HT-29 (cell line): ENCODE measurements around the gene MMP15. TPM values are rescaled to one million over a fixed set of nuclear protein-coding genes. Genes with fewer than 3 reads are reported as not detected.
A peak's percentile ranks its signal among the peaks of the same experiment; 100 is the strongest.
"Not testable (repeated sequence)": the region's sequence is repeated elsewhere in the genome, so short reads cannot be mapped to it uniquely, and the experiment has no call there.

Experiments used
- DNase-seq: peaks from one replicate; pipeline ENCODE4 v3.0.0-alpha.2; 2015; ENCODE audit warnings: low spot score
- total RNA-seq: library from RNA; depleted of rRNA; stranded (reverse); fragments of >200 nt; shearing (Covaris generic); gene quantifications from 2 replicates; pipeline ENCODE4 v1.2.3, GENCODE V29; 2014; rRNA removed

MMP15 gene
- total RNA-seq = 75.9 and 94.1 TPM in 2 replicates

- DNase-seq = peak; percentile 95
Observed at GRCh38 chr16:58025351-58026138, at the start of gene MMP15. MMP15 (plus strand) TSS chr16:58025754; CDS start chr16:58026351, 597 bp downstream.

DNA sequence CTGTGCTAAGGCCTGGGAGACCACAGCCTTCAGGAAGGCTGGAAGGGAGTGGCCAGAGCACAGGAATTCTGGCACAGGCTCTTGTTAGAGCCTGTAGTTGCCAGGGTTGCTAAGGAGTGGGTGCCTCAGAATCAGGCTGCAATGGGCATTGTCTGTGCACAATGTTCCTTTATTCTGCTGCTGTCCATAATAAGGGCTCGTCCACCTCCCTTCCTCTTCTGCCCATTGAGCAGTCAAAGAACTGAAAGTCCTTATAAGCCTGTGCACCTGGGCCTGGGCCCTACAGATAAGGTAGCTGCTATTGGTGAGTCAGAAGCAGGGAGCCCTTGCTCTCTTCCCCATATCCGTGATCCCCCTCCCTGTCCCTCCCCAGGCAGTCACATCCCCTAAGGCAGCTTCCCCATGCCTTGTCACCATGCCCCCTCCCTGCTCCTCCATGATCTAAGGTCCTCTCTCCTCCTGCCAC, 49.2 kb upstream of the MMP15 start:
- DNase-seq = no peak

GRCh38 chr16:57977418-57978069, 48.0 kb upstream of the MMP15 start:
- DNase-seq = no peak

GRCh38 chr16:57978070-57978465, 47.5 kb upstream of the MMP15 start:
- DNase-seq = not testable (repeated sequence)

DNA sequence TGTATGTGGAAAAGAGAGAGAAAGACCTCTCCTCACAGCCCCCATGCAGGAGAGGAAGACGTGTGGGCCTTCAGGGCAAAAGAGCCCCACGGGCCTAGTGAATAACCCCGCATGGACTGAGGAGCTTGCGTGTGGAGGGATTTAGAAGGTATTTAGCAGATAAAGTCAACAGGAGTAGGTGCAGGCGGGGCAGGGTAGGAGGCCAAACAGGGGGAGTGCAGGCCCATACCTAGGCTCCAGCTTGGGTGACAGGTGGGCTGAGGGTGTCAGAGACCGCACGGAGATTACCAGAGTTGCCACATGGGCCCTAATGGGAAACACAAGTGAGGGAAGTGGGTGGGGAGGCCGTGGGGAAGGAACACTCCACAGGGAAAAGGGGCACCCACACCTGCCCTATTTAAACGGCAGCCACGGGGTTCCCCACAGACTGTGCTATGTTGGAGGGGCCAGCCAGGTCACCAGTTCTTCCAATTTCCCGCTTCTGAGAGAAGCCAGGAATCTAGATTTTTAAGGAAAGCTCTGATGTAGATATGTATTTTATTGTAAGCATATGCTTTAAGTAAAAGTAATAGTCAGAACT, 46.5 kb upstream of the MMP15 start:
- DNase-seq = no peak

DNA sequence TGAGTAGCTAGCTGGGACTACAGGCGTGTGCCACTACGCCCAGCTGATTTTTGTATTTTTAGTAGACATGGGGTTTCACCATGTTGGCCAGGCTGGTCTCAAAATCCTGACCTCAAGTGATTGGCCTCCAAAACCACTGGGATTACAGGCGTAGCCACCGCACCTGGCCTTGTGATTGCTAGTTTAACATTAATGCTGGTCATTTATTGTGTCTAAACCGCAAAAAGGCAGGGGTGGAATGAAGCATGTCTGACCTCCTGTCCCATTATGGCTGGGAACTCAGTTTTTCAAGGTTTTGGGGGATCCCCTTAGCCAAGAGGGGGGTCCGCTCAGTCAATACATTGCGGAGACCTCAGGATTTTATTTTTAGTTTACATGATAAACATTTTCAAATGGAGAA, 43.9 kb upstream of the MMP15 start:
- DNase-seq = no peak

DNA sequence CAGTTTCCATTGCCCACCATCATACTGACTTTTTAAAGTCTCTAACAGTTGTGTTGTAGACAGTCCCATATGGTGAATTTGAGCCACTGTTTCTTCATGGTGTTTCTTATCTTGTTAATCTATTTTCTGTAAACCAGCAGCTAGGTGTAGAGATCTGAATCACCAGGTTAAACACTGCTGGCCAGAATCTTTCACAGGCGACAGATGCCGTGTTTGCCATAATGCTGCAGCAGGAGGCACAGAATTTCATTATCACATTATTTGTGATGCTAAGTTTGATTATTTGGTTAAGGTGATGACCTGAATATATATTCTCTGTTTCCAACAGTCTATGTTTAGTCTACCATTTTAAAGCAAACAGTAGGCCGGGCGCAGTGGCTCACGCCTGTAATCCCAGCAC, 43.2 kb upstream of the MMP15 start:
- no peak for DNase-seq

DNA sequence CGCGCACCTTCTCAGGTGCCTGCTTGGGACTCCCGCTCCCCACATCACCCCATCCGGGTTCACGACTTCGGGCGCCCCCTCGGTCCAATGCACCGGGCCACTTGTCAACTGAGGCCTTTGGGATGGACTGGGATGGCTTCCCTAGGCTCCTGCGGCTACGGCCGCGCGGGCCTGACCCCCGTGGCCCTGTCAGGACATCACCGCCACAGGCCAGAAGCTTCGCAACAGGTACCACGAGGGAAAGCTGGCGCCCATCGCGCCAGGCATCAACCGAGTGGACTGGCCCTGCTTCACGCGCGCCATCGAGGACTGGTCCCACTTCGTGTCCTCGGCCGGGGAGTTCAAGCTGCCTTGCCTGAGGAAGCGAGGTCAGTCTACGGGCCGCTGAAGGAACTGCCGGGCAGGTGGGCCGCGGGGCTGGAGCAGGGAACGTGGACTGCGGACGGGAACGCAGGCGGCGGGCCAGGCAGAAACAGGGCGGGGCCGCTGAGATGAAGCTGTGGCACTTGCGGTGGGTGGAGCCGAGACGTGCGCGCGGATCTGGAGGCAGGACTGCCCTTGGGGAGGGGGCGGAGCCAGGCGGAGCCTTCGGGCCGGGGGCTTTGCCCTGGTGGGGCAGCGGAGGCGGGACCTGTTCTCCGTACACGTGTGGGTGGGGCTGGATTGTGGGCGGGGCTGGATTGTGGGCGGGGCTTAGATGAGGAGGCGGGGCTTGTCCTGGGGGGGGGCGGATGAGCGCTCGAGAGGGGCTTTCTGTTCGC, 40.9 kb upstream of the MMP15 start:
- DNase-seq = no peak

DNA sequence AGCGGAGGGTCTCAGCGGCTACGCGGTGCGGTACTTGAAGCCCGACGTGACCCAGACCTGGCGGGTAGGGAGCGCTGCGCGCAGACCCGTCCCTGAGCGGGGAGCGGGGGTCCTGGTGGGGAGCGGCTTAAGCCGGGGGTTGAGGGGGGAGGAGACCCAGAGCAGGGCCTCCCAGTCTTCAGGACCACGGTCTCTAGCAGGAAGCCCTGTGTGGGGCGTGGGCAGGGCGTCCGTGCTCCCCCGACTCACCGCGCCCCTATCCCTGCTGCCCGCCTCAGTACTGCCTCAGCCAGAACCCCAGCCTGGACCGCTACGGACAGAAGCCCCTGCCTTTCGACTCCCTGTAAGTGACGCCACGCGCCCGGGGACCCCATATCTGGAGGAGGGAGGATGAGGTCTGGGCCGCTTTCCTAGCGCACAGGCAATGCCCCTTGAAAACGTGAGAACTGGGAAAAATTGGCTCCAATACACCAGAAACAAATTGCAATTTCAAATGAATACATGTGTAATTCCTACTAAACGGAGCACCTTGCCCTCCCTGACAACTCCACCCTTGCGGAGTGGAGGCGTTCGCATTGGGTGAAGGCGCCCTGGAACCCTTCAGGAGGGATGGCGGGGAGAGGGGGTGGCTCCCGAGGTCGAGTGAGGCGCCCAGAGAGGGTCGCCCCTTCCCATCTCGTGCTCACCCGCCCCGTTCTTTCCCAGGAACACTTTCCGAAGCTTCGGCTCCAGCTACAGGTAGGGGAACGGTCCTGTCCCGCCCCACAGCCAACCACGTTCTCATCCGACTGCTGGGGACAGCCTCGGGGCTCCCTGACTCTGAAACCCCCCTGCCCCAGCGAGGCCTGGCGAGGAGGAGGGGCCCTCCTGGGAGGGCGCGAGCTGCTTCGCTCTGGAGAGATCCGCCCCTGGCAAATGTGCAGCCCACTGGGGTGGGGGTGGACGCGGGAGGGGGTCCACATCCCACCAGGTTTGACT, 40.1 kb upstream of the MMP15 start:
- no peak for DNase-seq

DNA sequence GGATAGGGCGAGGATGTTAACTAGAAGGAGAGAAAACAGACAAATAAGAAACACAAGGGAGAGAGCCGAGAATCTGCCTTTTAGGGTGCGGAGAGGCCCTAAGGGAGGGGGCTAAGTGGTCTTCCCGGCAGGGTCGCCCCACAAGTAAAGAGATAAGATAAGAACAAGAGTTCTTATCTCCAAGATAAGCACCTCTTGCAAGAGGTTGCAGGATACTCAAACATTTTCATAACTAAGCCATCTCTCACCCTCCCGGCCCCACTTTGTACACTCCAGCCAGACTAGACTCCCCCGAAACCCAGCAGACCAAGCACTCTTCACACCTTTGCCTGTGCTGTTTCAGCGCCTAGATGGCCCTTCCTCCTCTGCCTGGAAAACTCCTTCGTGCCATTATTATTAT, 39.4 kb upstream of the MMP15 start:
- no peak for DNase-seq

DNA sequence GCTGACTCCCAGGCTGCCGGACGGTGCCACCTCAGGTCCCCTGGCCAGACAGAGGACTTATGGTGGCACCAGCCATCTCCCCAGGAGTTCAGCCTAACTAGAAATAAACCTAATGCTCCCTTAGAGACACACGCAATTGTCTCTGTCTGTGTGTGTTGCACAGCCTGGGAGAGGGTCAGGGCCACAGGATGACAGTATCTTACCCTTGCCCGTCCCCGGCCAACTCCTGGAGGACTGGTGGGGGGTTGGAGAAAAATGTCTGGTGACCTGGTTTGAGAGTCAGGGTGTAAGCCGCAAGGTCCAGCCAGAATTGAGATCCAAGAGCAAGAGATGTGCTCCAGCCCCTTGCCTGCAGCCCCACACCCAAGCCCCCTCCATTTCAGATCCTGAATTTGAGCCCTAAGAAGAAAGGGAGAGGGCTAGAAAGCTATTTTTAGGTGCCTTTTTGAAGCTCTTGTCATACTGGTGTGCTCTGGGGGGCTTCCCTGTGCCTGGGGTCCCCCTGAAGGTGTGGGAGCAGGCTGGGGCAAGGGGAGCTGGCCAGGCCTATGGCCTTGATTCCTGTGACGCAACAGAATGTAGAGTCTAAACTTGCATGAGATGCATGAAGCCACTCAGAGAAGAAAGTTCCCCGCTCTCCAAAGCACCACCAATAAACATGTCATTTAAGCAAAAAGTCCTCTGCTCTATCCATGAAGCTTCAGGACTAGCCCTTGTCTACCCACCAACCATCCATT, 37.9 kb upstream of the MMP15 start:
- DNase-seq = no peak

DNA sequence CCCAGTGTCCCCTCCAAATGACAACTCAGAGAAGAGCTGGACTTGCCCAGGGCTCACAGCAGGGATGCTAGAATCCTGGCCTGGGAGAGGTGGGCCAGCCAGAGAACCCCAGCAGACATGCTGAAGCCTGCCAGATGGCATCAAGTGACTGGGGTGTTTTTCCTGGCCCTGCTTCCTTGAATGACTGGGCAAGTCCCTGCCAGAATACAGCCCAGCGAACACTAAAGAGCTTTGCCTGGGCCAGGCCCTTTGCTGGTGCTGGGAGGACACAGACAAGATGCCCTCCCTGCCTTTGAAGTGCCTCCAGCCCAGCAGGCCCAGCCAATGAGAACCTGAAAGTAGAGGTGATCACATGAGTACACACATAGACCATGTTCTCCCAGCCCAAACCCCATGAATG, 36.6 kb upstream of the MMP15 start:
- no peak for DNase-seq

- DNase-seq = no peak
Observed at GRCh38 chr16:57991551-57992059, 33.9 kb upstream of the MMP15 start.

GRCh38 chr16:57992084-57992483, 33.5 kb upstream of the MMP15 start:
- no peak for DNase-seq

GRCh38 chr16:57993438-57993837, 32.1 kb upstream of the MMP15 start:
- DNase-seq = no peak

DNA sequence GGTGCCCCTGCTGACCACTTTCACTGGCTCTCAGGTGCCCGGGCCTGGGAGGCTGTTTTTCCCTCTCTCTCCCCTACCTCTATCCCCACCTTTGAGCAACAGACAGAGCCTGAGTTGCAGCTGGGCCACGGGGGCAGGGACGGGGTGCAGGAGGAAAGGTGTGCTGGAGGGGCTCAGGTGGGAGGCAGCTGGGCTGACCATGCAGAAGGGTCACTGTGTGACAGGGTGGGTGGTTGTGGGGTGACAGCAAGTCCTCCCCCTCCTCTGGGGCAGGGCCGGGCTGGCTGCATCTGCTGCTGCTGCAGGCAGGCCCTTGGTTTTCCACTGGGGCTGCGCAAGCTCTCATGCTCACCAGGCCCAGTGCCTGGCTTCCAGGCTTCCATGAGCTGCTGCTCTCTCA, 31.7 kb upstream of the MMP15 start:
- no peak for DNase-seq

- no peak for DNase-seq
Observed at GRCh38 chr16:57994361-57994760, 31.2 kb upstream of the MMP15 start.

DNA sequence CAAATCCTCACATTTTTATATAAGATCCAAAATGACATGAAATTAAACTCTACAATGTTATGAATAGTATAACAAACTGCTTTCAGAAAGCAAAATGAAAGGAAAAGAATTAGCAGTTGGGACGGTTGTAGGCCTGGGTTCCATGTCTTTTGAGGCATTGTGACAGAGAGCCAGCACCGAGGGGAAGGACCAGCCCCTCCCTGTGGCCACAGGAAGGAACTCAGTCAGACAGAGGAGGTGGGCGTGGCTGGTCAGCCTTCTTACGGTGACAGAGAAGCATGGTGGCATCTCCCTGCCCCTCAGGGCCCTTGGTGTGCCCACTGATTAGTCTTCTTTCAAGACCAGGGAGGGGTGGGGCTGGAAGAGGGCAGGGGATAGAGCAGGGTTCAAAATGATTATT, 30.8 kb upstream of the MMP15 start:
- peak; percentile 48 for DNase-seq

DNA sequence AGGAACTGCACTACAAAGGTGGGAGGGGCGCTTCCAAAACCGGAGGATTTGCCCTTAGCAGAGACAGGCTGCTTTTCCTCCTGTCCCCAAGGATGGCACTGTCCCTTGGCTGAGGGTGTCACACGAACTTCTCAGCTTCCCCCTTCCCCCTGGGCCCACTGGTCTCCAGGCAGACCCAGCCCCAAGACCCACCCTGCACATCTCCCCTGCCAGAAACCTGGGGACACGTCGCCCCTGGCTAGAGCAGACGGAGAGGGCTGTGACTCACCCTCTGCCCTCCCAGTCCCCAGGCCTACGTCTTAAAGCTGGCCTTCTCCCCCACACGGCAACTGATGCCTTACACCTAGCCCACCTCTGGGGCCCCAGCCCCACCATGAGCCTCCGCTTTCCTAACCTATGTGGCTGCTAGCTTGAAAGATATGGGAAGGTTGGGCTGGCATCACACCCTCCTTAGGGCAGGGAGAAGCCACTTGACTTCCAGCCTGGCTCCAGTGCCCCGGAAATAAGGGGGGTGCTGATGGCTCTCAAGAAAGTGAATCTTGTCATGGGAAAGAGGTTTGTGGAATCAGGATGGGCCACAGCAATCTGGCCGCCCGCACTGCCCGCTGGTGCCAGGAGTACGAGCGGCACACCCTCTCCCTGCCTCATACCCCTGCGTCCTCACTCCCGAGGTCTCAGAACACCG, 29.7 kb upstream of the MMP15 start:
- DNase-seq = no peak
